ENCODE measurements around the gene CSN1S1. TPM values are rescaled to one million over a fixed set of nuclear protein-coding genes. Genes with fewer than 3 reads are reported as not detected.

Gene CSN1S1, protein sequence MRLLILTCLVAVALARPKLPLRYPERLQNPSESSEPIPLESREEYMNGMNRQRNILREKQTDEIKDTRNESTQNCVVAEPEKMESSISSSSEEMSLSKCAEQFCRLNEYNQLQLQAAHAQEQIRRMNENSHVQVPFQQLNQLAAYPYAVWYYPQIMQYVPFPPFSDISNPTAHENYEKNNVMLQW
- not detected for total RNA-seq

DNA sequence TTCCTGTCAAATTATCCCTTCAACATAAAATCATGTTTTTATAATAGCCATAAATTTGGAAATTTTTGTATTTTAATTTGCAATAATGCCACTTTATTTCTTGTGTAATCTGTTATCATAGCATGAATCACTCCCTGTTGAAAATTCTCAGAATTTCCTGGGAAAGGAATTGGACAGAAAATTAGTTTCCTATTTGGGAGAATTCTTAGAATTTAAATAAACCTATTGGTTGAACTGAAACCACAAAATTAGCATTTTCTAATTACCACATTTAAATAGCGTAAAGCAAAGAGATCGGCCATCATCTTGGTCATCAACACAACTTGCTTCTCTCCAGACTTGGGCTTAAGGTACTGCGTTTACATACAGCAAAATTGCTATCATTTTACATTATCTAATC is at the start of gene CSN1S1:
Gene CSN1S1 (plus strand): TSS at position 301 of the 400 bp plus-strand sequence. CDS start 1,488 bp downstream, outside the sequence.
- intact Hi-C loops (cut with DNase I; ENCODE audit: low total_unique reads), result no loop called here

DNA sequence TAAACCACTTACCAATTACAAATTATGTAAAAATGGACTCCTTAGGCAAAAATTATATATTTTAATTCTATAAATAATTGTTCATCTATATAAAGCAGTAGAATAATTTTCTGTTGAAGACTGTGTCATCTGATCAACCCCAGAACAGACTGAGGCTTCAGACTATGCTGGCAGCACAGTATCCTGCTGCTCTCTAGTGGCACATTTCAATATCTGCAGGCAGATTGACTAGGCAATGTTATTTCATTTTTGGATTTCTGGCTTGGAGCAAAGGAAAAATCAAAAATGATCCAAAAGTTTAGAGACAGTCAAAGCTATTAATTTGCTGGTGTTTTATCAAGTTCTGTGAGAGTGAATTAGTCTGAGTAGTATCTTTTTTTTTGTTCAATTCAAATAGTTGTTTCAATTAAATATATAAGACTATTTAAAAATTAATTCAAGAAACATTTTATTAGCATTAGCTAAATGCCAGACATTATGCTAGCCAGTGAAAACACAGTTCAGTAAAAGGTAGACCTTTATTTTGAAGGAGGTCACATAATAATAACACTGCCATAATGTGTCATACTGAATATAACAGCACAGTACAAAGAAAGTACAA is 49.6 kb upstream of the CSN1S1 start:
- no peak overlapping the region for H3K4me3 ChIP-seq
- ATAC-seq (no peak), DNase-seq (peak in 1 of 2 donors; percentile 2)
- no peaks in the 10 kb centered on the region for H3K36me3 ChIP-seq
- H3K9me3 ChIP-seq, result no peaks in the 10 kb centered on the region
- H3K27ac ChIP-seq, result no peak overlapping the region
- TF ChIP-seq, protein P1, sequence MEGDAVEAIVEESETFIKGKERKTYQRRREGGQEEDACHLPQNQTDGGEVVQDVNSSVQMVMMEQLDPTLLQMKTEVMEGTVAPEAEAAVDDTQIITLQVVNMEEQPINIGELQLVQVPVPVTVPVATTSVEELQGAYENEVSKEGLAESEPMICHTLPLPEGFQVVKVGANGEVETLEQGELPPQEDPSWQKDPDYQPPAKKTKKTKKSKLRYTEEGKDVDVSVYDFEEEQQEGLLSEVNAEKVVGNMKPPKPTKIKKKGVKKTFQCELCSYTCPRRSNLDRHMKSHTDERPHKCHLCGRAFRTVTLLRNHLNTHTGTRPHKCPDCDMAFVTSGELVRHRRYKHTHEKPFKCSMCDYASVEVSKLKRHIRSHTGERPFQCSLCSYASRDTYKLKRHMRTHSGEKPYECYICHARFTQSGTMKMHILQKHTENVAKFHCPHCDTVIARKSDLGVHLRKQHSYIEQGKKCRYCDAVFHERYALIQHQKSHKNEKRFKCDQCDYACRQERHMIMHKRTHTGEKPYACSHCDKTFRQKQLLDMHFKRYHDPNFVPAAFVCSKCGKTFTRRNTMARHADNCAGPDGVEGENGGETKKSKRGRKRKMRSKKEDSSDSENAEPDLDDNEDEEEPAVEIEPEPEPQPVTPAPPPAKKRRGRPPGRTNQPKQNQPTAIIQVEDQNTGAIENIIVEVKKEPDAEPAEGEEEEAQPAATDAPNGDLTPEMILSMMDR (IDR thresholded peaks at IDR 0.05 in 4 of 5, conservative IDR thresholded peaks at IDR 0.05 in 1 of 5), result peak in 3 of 5 experiments; percentile 25 to 41 (median 31)
- TF ChIP-seq POLR2A (IDR thresholded peaks at IDR 0.05), result no peak
- no peaks in the 10 kb centered on the region for H3K4me1 ChIP-seq
- in situ Hi-C loops (cut with MboI; ENCODE audit: low sequenced_read_pairs in 4 of 4) (loop anchor here in 3 of 4 donors (5.0 to 25.0 kb wide), 3 partner anchors 186 to 194 kb away; no protein-coding TSS in a partner anchor), intact Hi-C loops (cut with DNase I; ENCODE audit: low total_unique reads) (no loop called here)
- H3K27me3 ChIP-seq, result no peaks in the 10 kb centered on the region

More for the DNA sequence above, at the start of gene CSN1S1:
- Histone ChIP-seq H3K4me1 (no peaks in the 10 kb centered on the region), H3K4me3 (no peak within 1 kb of the TSS), H3K9me3 (no peaks in the 10 kb centered on the region), H3K27me3 (no peaks in the 10 kb centered on the region), H3K36me3 (no peaks in the 10 kb centered on the region), H3K27ac (no peak within 1 kb of the TSS)
- no peak for DNase-seq
- no peak for TF ChIP-seq POLR2A (IDR thresholded peaks at IDR 0.05)
- TF ChIP-seq, protein P1 (IDR thresholded peaks at IDR 0.05 in 4 of 5, conservative IDR thresholded peaks at IDR 0.05 in 1 of 5), result no peak
- ATAC-seq, result no peak
- in situ Hi-C loops (cut with MboI; ENCODE audit: low sequenced_read_pairs in 4 of 4), result no loop called here

DNA sequence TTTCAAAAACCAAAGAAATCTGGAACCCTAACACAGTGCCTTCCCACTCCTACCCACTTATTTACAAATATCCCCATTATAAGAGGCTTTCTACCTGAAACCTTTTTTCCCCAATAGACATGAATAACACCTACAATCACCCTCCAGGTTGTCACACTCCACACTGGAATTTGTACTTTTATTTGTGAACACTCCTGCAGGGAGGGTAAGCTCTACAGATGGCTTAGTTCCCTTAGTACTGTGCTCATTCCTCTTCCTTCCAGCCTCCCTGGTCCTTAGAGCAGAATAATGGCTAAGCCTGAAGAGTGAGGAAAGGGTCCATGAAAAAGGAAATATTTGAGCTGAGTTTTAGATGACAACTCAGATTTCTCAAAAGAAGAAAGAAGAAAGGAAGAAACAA is 48.7 kb upstream of the CSN1S1 start:
- in situ Hi-C loops (cut with MboI; ENCODE audit: low sequenced_read_pairs in 4 of 4) (loop anchor here in 3 of 4 donors (5.0 to 25.0 kb wide), 3 partner anchors 187 to 195 kb away; no protein-coding TSS in a partner anchor), intact Hi-C loops (cut with DNase I; ENCODE audit: low total_unique reads) (no loop called here)
- no peak for ATAC-seq

DNA sequence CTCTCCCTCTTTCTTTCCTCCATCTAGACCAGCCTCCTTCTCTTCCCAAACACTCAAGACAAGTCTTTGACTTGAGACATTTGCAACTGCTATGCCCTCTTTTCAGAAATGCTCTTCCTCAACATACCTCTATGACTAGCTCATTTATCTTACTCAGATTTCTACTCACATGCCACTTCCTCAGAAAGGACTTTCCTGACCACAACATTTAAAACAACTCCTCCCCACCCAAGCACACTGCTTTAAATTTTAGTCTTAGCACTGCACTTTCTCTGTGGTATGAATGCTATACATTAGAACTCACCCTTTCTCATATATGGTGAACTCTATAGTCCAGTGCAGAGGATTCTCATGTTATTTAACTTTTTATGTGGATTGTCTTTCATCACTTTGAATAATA is 42.5 kb upstream of the CSN1S1 start:
- TF ChIP-seq, protein P1 (IDR thresholded peaks at IDR 0.05 in 4 of 5, conservative IDR thresholded peaks at IDR 0.05 in 1 of 5), result no peak
- no peak for TF ChIP-seq POLR2A (IDR thresholded peaks at IDR 0.05)
- ATAC-seq (no peak), DNase-seq (no peak)
- H3K9me3 ChIP-seq, result no peaks in the 10 kb centered on the region
- no peaks in the 10 kb centered on the region for H3K36me3 ChIP-seq
- no peaks in the 10 kb centered on the region for H3K4me1 ChIP-seq
- no peak overlapping the region for H3K27ac ChIP-seq
- H3K4me3 ChIP-seq, result no peak overlapping the region
- in situ Hi-C loops (cut with MboI; ENCODE audit: low sequenced_read_pairs in 4 of 4), result loop anchor here in 2 of 4 donors (10.0 to 25.0 kb wide), 2 partner anchors 194 to 201 kb away; no protein-coding TSS in a partner anchor
- intact Hi-C loops (cut with DNase I; ENCODE audit: low total_unique reads), result no loop called here
- H3K27me3 ChIP-seq, result no peaks in the 10 kb centered on the region

More for the DNA sequence above, 48.7 kb upstream of the CSN1S1 start:
- H3K36me3 ChIP-seq, result no peaks in the 10 kb centered on the region
- H3K4me3 ChIP-seq, result no peak overlapping the region
- no peak for DNase-seq
- H3K27me3 ChIP-seq, result no peaks in the 10 kb centered on the region
- H3K4me1 ChIP-seq, result no peaks in the 10 kb centered on the region
- H3K9me3 ChIP-seq, result no peaks in the 10 kb centered on the region
- H3K27ac ChIP-seq, result no peak overlapping the region
- TF ChIP-seq, protein P1 (IDR thresholded peaks at IDR 0.05 in 4 of 5, conservative IDR thresholded peaks at IDR 0.05 in 1 of 5), result no peak
- TF ChIP-seq POLR2A (IDR thresholded peaks at IDR 0.05), result no peak
